Mucosa of descending colon (tissue), 3 donors: ENCODE data around the gene KANSL1L. TPM values are rescaled to one million over a fixed set of nuclear protein-coding genes. Genes with fewer than 3 reads are reported as not detected.
A peak's percentile ranks its signal among the peaks of the same experiment; 100 is the strongest.

Experiments used
- ATAC-seq: fragments of 200-7000 bp; cut with Tn5 transposase; one replicate; pipeline ENCODE4 v1.9.1; 2020; ENCODE audit warnings: mild to moderate bottlenecking, moderate library complexity
- DNase-seq, 3 donors: peaks; one replicate each; pipeline ENCODE4 v3.0.0-alpha.2; 2020
- H3K36me3 ChIP-seq: fragments of 200-600 bp; one replicate; pipeline ENCODE4 v1.8.0; 2021; ENCODE audit warnings: low read depth, mild to moderate bottlenecking
- H3K4me1 ChIP-seq: fragments of 200-600 bp; one replicate; pipeline ENCODE4 v1.8.0; 2021; ENCODE audit warnings: low read depth, mild to moderate bottlenecking
- H3K4me3 ChIP-seq: fragments of 200-600 bp; one replicate; pipeline ENCODE4 v1.8.0; 2021; ENCODE audit warnings: mild to moderate bottlenecking
- H3K9me3 ChIP-seq: fragments of 200-600 bp; one replicate; pipeline ENCODE4 v1.8.0; 2021; ENCODE audit warnings: mild to moderate bottlenecking
- CTCF ChIP-seq: fragments of 200-600 bp; IDR thresholded peaks from one replicate; pipeline ENCODE4 v1.8.0; 2022; ENCODE audit warnings: antibody characterized with exemption, mild to moderate bottlenecking
- intact Hi-C, 2 donors: fragments of 100-400 bp; cut with DNase I in 1 of 2; cut with micrococcal nuclease in 1 of 2; formaldehyde crosslinking; loops; one replicate each; pipeline versions ENCODE4 v1.11.0 to v1.11.1; 2022; cut with DNase I, micrococcal nuclease
- total RNA-seq, 3 donors: library from RNA; stranded (reverse); fragmentation: NEBNext Ultra II Directional in 2 of 3; extraction: Animal tissue kit (Norgen Biotek cat#: 25700) in 2 of 3; gene quantifications; one replicate each; pipeline versions ENCODE4 v1.2.1 to v1.2.4, GENCODE V29; 2021 to 2023
- donor health status: DM: no; HTN: no; CAD: no; lungs with moderate emphysema.
- donor health status: DM: no; HTN: no; CAD: no.
- donor health status: DM: no; HTN: yes; CAD: no.

The KANSL1L gene
- total RNA-seq, 3 donors from 2014 or later = 6.8 to 29.2 (median 7.7) TPM

GRCh38 chr2:210203147-210203546 lies 31.9 kb upstream of the KANSL1L start:
- no peak for DNase-seq
- no peak for TF ChIP-seq CTCF
- no peaks in the 10 kb centered on the region for H3K36me3 ChIP-seq
- no peaks in the 10 kb centered on the region for H3K4me1 ChIP-seq
- intact Hi-C loops = no loop called here
- ATAC-seq = no peak
- H3K9me3 ChIP-seq = no peaks in the 10 kb centered on the region
- H3K4me3 ChIP-seq = no peak overlapping the region

DNA sequence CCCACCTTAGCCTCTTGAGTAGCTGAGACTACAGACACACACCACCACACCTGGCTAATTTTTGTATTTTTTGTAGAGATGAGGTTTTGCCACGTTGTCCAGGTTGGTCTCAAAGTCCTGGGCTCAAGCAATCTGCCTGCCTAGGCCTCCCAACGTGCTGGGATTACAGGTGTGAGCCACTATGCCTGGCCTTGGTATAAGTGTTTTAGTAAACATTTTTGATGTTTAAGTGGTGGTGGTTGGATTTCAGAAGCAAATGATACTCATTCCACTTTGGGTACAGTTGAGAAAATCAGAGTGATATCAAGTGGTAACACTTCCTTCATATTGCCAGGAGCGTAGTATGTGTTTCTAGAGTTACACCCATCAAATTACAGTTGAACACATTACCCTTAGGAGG lies 28.6 kb upstream of the KANSL1L start:
- DNase-seq (no peak), ATAC-seq (no peak)
- Histone ChIP-seq H3K9me3 (no peaks in the 10 kb centered on the region), H3K4me3 (no peak overlapping the region), H3K36me3 (no peaks in the 10 kb centered on the region), H3K4me1 (no peaks in the 10 kb centered on the region)
- TF ChIP-seq CTCF = no peak
- intact Hi-C loops = loop anchor here in 1 of 2 donors (5.0 kb wide), 1 partner anchor 223 kb away; no protein-coding TSS in a partner anchor

DNA sequence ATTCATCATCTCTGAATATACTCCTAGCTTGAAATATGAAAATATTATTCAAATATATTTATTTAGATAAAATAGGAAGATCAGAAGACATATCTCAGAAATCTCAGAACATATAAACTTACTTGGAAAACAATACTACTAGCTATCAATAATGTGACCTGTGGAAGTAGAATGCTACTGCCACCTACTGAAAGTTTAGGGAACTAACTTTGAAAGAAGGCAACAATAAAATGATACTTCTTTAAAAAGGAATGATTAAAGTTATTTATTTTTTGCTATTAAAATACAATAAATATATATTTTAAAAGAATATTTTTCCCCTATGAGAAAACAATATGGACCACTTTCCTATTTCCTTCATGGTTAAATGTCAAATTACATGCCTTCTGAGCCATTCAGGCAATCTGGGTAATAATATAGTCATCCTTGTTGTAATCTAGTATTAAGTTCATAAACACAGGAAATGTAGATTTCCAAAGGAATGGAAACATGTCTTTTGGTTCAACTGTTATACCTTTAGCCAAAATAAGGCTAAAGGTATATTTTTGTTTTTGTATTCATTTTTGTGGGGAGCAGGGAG lies 28.1 kb upstream of the KANSL1L start:
- ATAC-seq = no peak

DNA sequence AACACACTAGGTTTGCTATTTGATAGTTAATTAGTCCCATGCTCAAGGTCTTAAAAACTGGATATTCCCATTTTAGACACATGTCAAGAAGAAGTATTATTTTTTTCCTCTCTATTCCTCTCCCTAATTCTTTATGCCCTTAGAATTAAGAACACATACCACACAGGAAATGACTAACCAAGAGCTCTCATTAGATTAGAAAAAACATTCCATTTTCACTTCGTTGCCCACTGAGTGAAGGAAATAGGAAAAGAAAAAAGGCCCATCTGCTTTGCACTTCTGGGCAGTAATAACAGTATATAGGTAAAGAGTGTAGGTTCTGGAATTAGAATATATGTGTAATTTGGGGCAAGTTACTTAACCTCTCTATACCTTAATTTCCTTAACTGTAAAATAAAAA lies 27.1 kb upstream of the KANSL1L start:
- Histone ChIP-seq H3K4me1 (no peaks in the 10 kb centered on the region), H3K9me3 (no peaks in the 10 kb centered on the region), H3K36me3 (no peaks in the 10 kb centered on the region), H3K4me3 (no peak overlapping the region)
- no peak for ATAC-seq
- intact Hi-C loops = loop anchor here in 1 of 2 donors (5.0 kb wide), 1 partner anchor 221 kb away; no protein-coding TSS in a partner anchor
- no peak for DNase-seq
- TF ChIP-seq CTCF = no peak

More for the DNA sequence above, 28.1 kb upstream of the KANSL1L start:
- peak; percentile 43 for TF ChIP-seq CTCF
- Histone ChIP-seq H3K4me3 (no peak overlapping the region), H3K9me3 (no peaks in the 10 kb centered on the region), H3K4me1 (no peaks in the 10 kb centered on the region), H3K36me3 (no peaks in the 10 kb centered on the region)
- intact Hi-C loops = loop anchor here in 1 of 2 donors (5.0 kb wide), 1 partner anchor 222 kb away; no protein-coding TSS in a partner anchor
- DNase-seq = no peak

GRCh38 chr2:210197720-210198119 lies 26.5 kb upstream of the KANSL1L start:
- no peak for ATAC-seq
- Histone ChIP-seq H3K4me1 (no peaks in the 10 kb centered on the region), H3K9me3 (no peaks in the 10 kb centered on the region), H3K36me3 (no peaks in the 10 kb centered on the region), H3K4me3 (no peak overlapping the region)
- intact Hi-C loops = loop anchor here in 1 of 2 donors (5.0 kb wide), 1 partner anchor 220 kb away; no protein-coding TSS in a partner anchor
- DNase-seq = no peak
- no peak for TF ChIP-seq CTCF
